Testis (tissue), 3 donors: ENCODE data around the gene CTIF. TPM values are rescaled to one million over a fixed set of nuclear protein-coding genes. Genes with fewer than 3 reads are reported as not detected.

Source experiments
- DNase-seq: peaks from one replicate; pipeline ENCODE4 v3.0.0-alpha.2; 2019
- H3K27ac ChIP-seq, 2 donors: fragments of 200-600 bp; sonication (generic); one replicate each; pipeline ENCODE4 v1.5.1; 2019
- H3K27me3 ChIP-seq: fragments of 200-600 bp; sonication (generic); one replicate; pipeline ENCODE4 v1.5.1; 2019
- H3K36me3 ChIP-seq: fragments of 200-600 bp; sonication (generic); one replicate; pipeline ENCODE4 v1.5.1; 2017; ENCODE audit warnings: low read depth; ENCODE audit errors: missing control alignments
- H3K4me1 ChIP-seq: fragments of 200-600 bp; sonication (generic); one replicate; pipeline ENCODE4 v1.5.1; 2019
- H3K4me3 ChIP-seq, 2 donors: fragments of 200-600 bp; sonication (generic); one replicate each; pipeline ENCODE4 v1.5.1; 2017 to 2019
- H3K9me3 ChIP-seq: fragments of 200-600 bp; sonication (generic); one replicate; pipeline ENCODE4 v1.5.1; 2017
- POLR2A ChIP-seq: fragments of 450-650 bp; IDR thresholded peaks from one replicate; pipeline ENCODE4 v1.6.1; 2017; ENCODE audit warnings: antibody characterized with exemption, mild to moderate bottlenecking, moderate library complexity
- WGBS, 2 donors: methylation state at CpG; one replicate each; pipeline ENCODE4 v1.1.5; 2018; 5-methylcytosine and 5-hydroxymethylcytosine counted together
- intact Hi-C: fragments of 100-400 bp; cut with DNase I; formaldehyde crosslinking; loops from one replicate; pipeline ENCODE4 v1.15.1; 2023; ENCODE audit warnings: low total_unique reads
- polyA plus RNA-seq: library from polyadenylated mRNA; stranded (reverse); fragments of 350-450 nt; fragmentation: Illumina TruSeq; extraction: RNeasy Lipid Tissue Mini Kit (QIAGEN cat#74804); gene quantifications from one replicate; pipeline ENCODE4 v1.2.3, GENCODE V29; 2014; ENCODE audit warnings: low read depth, low replicate concordance; ENCODE audit not compliant: insufficient read depth
- total RNA-seq, 2 donors: library from RNA; depleted of rRNA; stranded (reverse); fragments of >200 nt; gene quantifications; one replicate each; pipeline ENCODE4 v1.2.3, GENCODE V29; 2016
- TF ChIP-seq, protein P1 (sequence below), 3 experiments: fragments of 450-650 bp in 2 of 3; fragments of 200-600 bp in 1 of 3; sonication (generic) in 1 of 3; IDR thresholded peaks; one replicate each; pipeline ENCODE4 v1.5.1; 2016 to 2019; ENCODE audit warnings: antibody characterized with exemption in 3 of 3, mild to moderate bottlenecking in 2 of 3, moderate library complexity in 1 of 3

The CTIF gene
- total and polyA plus RNA-seq, 3 donors from 2014 or later = 33.8 to 41.5 (median 35.6) TPM

DNA sequence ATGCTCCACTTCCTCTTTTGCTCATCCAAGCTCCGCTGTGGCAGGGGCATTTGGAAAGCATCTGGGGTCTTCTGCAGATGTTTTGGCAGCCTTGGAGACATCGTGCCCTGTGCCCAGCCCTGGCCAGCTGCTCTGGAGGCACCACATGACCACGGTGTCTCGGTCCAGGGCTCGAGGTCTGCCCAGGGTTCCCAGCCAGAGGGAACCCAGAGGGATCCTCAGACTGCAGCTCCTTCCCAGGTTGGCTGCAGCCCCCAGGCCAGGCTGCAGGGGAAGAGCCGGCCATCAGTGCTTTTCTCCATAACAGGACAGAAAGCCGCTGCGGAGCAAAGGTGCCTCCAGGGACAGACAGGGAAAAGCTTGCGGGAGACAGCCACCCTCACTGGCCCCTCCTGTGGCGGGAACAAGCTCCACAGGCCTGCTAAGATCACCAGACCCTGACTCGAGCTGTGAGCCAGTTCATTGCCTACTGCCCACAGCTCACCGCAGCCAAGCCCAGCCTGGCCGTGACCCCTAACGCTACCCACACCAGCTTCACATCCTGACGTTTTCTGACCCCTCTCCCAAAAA lies 337.2 kb downstream of the CTIF start:
- H3K4me3 ChIP-seq = no peak overlapping the region
- intact Hi-C loops = no loop called here
- DNase-seq = no peak
- no peaks in the 10 kb centered on the region for H3K36me3 ChIP-seq
- 78 to 85% methylated on average over 9 to 15 of the region's 15 CpGs for WGBS, 2 donors
- H3K9me3 ChIP-seq = no peaks in the 10 kb centered on the region
- TF ChIP-seq, protein P1, sequence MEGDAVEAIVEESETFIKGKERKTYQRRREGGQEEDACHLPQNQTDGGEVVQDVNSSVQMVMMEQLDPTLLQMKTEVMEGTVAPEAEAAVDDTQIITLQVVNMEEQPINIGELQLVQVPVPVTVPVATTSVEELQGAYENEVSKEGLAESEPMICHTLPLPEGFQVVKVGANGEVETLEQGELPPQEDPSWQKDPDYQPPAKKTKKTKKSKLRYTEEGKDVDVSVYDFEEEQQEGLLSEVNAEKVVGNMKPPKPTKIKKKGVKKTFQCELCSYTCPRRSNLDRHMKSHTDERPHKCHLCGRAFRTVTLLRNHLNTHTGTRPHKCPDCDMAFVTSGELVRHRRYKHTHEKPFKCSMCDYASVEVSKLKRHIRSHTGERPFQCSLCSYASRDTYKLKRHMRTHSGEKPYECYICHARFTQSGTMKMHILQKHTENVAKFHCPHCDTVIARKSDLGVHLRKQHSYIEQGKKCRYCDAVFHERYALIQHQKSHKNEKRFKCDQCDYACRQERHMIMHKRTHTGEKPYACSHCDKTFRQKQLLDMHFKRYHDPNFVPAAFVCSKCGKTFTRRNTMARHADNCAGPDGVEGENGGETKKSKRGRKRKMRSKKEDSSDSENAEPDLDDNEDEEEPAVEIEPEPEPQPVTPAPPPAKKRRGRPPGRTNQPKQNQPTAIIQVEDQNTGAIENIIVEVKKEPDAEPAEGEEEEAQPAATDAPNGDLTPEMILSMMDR (IDR thresholded peaks at IDR 0.05) = no peak
- no peak for TF ChIP-seq POLR2A
- H3K27ac ChIP-seq = no peak overlapping the region
- no peaks in the 10 kb centered on the region for H3K4me1 ChIP-seq
- no peaks in the 10 kb centered on the region for H3K27me3 ChIP-seq

GRCh38 chr18:48876590-48876989 lies 337.8 kb downstream of the CTIF start:
- TF ChIP-seq POLR2A = no peak
- TF ChIP-seq, protein P1 (IDR thresholded peaks at IDR 0.05) = no peak

GRCh38 chr18:48877941-48878340 lies 339.1 kb downstream of the CTIF start:
- DNase-seq = no peak
- intact Hi-C loops = no loop called here
- H3K27ac ChIP-seq = no peak overlapping the region
- H3K9me3 ChIP-seq = no peaks in the 10 kb centered on the region
- 85 to 89% methylated on average over 2 to 3 of the region's 3 CpGs for WGBS, 2 donors
- H3K4me3 ChIP-seq = no peak overlapping the region
- no peaks in the 10 kb centered on the region for H3K36me3 ChIP-seq
- no peaks in the 10 kb centered on the region for H3K27me3 ChIP-seq
- TF ChIP-seq POLR2A = no peak
- TF ChIP-seq, protein P1 (IDR thresholded peaks at IDR 0.05) = no peak
- no peaks in the 10 kb centered on the region for H3K4me1 ChIP-seq

More at GRCh38 chr18:48876590-48876989, 337.8 kb downstream of the CTIF start:
- intact Hi-C loops = no loop called here
- Histone ChIP-seq H3K27me3 (no peaks in the 10 kb centered on the region), H3K27ac (no peak overlapping the region), H3K36me3 (no peaks in the 10 kb centered on the region), H3K4me3 (no peak overlapping the region), H3K4me1 (no peaks in the 10 kb centered on the region), H3K9me3 (no peaks in the 10 kb centered on the region)
- WGBS, 2 donors = 94 to 95% methylated on average over 6 of the region's 6 CpGs
- no peak for DNase-seq

- WGBS, 2 donors = 65 to 88% methylated on average over 12 of the region's 12 CpGs
These were observed 339.6 kb downstream of the CTIF start for GRCh38 chr18:48878471-48878870.

GRCh38 chr18:48879008-48879431 lies 340.2 kb downstream of the CTIF start:
- TF ChIP-seq, protein P1 (IDR thresholded peaks at IDR 0.05) = no peak
- no peak for TF ChIP-seq POLR2A
- no peak overlapping the region for H3K4me3 ChIP-seq
- H3K4me1 ChIP-seq = no peaks in the 10 kb centered on the region
- no peaks in the 10 kb centered on the region for H3K9me3 ChIP-seq
- H3K27me3 ChIP-seq = no peaks in the 10 kb centered on the region
- no peaks in the 10 kb centered on the region for H3K36me3 ChIP-seq
- no peak overlapping the region for H3K27ac ChIP-seq
- intact Hi-C loops = no loop called here
- WGBS, 2 donors = 82 to 85% methylated on average over 6 to 15 of the region's 15 CpGs
- no peak for DNase-seq

More at GRCh38 chr18:48878471-48878870, 339.6 kb downstream of the CTIF start:
- Histone ChIP-seq H3K27ac (no peak overlapping the region), H3K36me3 (no peaks in the 10 kb centered on the region), H3K27me3 (no peaks in the 10 kb centered on the region), H3K4me1 (no peaks in the 10 kb centered on the region), H3K9me3 (no peaks in the 10 kb centered on the region), H3K4me3 (no peak overlapping the region)
- intact Hi-C loops = no loop called here
- no peak for DNase-seq
- TF ChIP-seq POLR2A = no peak
